ENCODE measurements around the gene ATG16L2. TPM values are rescaled to one million over a fixed set of nuclear protein-coding genes. Genes with fewer than 3 reads are reported as not detected.
"Not testable (repeated sequence)": the region's sequence is repeated elsewhere in the genome, so short reads cannot be mapped to it uniquely, and the experiment has no call there.

ATG16L2 gene
- total RNA-seq, 3 donors from 2014 or later (not counting 1 experiment from before 2014, with no cell fraction given): 172 to 190 (median 179) TPM

DNA sequence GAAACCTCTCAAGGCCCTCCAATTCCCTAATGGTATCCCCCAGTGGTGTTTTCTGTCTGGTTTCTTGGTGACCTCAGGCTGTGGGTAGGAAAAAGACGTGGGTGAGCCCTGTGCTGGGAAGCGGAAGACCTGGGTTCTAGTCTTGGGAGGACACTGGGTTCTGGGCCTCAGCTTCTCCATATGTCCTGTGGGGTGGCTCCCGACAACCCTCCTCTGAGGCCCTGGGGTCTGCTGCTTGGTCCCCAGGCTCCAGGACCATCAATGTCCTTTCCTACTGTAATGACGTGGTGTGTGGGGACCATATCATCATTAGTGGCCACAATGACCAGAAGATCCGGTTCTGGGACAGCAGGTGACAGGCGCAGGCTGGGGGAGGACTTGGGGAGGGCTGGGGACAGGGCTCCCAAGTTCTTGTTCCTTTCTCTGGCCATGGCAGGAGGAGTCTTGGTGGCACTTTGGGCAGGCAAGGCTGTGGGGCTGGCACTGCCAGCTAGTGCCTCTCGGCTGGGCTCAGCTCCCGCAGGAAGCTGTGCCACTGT is 12.8 kb downstream of the ATG16L2 start:
- no peak for DNase-seq
- Histone ChIP-seq H3K9me3 (ENCODE audit: control insufficient read depth, insufficient read depth, low read length) (no peaks in the 10 kb centered on the region), H3K27me3 (ENCODE audit: control insufficient read depth, insufficient read depth, low read length) (no peaks in the 10 kb centered on the region), H3K4me1 (ENCODE audit: control insufficient read depth, insufficient read depth, low read length) (peaks cover 26% of the 10 kb centered on the region), H3K4me3 (ENCODE audit: low read length) (no peak overlapping the region), H3K27ac (ENCODE audit: low read length) (peak overlapping the region; percentile 74), H3K36me3 (ENCODE audit: control insufficient read depth, insufficient read depth, low read length) (peaks cover 55% of the 10 kb centered on the region)
- whole genome bisulfite sequencing (ENCODE audit: insufficient coverage): 92% methylated on average over 8 of the region's 8 CpGs
- ATAC-seq: no peak
- Mint-ChIP-seq H3K4me1 (peaks cover 13 to 41% of the 10 kb centered on the region in 2 donors), H3K9me3 (no peaks in the 10 kb centered on the region), H3K4me3 (no peak overlapping the region), H3K27ac (peak overlapping the region; percentile 93 to 95), H3K36me3 (no peaks in the 10 kb centered on the region), H3K27me3 (ENCODE audit: low read depth in 2 of 2) (no peaks in the 10 kb centered on the region)
- intact Hi-C loops (cut with micrococcal nuclease): no loop called here
- TF ChIP-seq, protein P1, sequence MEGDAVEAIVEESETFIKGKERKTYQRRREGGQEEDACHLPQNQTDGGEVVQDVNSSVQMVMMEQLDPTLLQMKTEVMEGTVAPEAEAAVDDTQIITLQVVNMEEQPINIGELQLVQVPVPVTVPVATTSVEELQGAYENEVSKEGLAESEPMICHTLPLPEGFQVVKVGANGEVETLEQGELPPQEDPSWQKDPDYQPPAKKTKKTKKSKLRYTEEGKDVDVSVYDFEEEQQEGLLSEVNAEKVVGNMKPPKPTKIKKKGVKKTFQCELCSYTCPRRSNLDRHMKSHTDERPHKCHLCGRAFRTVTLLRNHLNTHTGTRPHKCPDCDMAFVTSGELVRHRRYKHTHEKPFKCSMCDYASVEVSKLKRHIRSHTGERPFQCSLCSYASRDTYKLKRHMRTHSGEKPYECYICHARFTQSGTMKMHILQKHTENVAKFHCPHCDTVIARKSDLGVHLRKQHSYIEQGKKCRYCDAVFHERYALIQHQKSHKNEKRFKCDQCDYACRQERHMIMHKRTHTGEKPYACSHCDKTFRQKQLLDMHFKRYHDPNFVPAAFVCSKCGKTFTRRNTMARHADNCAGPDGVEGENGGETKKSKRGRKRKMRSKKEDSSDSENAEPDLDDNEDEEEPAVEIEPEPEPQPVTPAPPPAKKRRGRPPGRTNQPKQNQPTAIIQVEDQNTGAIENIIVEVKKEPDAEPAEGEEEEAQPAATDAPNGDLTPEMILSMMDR (IDR thresholded peaks at IDR 0.05): no peak

DNA sequence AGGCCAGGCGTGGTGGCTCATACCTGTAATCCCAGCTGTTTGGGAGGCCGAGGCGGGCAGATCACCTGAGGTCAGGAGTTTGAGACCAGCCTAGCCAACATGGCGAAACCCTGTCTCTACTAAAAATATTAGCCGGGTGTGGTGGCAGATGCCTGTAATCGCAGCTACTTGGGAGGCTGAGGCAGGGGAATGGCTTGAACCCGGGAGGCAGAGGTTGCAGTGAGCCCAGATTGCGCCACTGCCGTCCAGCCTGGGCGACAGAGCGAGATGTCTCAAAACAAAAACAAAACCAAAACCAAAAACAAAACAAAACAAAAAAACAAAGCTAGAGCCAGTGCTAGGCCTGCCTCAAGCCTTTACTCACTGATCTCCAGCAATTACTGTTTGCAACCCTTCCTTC is 13.4 kb downstream of the ATG16L2 start:
- H3K36me3 Mint-ChIP-seq: not testable (repeated sequence)
- peak overlapping the region; percentile 74 for H3K27ac ChIP-seq (ENCODE audit: low read length)

DNA sequence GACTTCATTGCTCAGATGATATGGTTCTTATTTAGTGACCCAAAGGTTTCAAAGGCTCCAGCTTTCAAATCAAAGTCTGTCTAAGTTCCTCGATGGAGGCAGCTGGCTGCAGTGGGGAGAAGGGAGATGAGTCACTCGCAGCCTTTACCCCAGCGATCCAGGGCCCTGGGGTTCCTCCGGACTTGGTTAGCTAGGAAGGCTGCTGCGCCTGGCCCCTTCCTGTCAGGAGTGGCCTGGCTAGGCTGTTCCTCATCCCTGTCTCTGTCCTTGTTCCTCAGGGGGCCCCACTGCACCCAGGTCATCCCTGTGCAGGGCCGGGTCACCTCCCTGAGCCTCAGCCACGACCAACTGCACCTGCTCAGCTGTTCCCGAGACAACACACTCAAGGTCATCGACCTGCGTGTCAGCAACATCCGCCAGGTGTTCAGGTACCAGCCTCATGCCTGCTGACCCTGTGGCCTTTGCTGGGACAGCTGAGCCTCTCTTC is 13.9 kb downstream of the ATG16L2 start:
- H3K4me3 Mint-ChIP-seq: peak overlapping the region; percentile 64
- peak overlapping the region; percentile 74 for H3K27ac ChIP-seq (ENCODE audit: low read length)
- H3K27me3 ChIP-seq (ENCODE audit: control insufficient read depth, insufficient read depth, low read length): no peaks in the 10 kb centered on the region
- 76% methylated on average over 11 of the region's 11 CpGs for WGBS (ENCODE audit: insufficient coverage)
- H3K4me1 Mint-ChIP-seq: peaks cover 13 to 41% of the 10 kb centered on the region in 2 donors
- H3K27me3 Mint-ChIP-seq (ENCODE audit: low read depth in 2 of 2): no peaks in the 10 kb centered on the region
- intact Hi-C loops (cut with micrococcal nuclease): no loop called here
- H3K36me3 Mint-ChIP-seq: no peaks in the 10 kb centered on the region
- no peaks in the 10 kb centered on the region for H3K9me3 ChIP-seq (ENCODE audit: control insufficient read depth, insufficient read depth, low read length)
- H3K27ac Mint-ChIP-seq: peak overlapping the region; percentile 93 to 95
- H3K4me3 ChIP-seq (ENCODE audit: low read length): no peak overlapping the region
- peaks cover 47% of the 10 kb centered on the region for H3K36me3 ChIP-seq (ENCODE audit: control insufficient read depth, insufficient read depth, low read length)
- ATAC-seq: peak; percentile 35 to 77 (median 58)
- no peaks in the 10 kb centered on the region for H3K9me3 Mint-ChIP-seq
- peaks cover 20% of the 10 kb centered on the region for H3K4me1 ChIP-seq (ENCODE audit: control insufficient read depth, insufficient read depth, low read length)
- TF ChIP-seq, protein P1 (IDR thresholded peaks at IDR 0.05): no peak
- no peak for DNase-seq

More for the DNA sequence above, 13.4 kb downstream of the ATG16L2 start:
- H3K4me3 Mint-ChIP-seq: peak overlapping the region; percentile 64
- H3K27me3 Mint-ChIP-seq (ENCODE audit: low read depth in 2 of 2); H3K9me3 ChIP-seq (ENCODE audit: control insufficient read depth, insufficient read depth, low read length); H3K9me3 Mint-ChIP-seq; H3K27me3 ChIP-seq (ENCODE audit: control insufficient read depth, insufficient read depth, low read length); H3K4me3 ChIP-seq (ENCODE audit: low read length); intact Hi-C loops (cut with micrococcal nuclease): not testable (repeated sequence)
- ATAC-seq (peak; percentile 79 to 88 (median 85)), DNase-seq (peak in 1 of 2 donors; percentile 38)
- peaks cover 13 to 41% of the 10 kb centered on the region in 2 donors for H3K4me1 Mint-ChIP-seq
- WGBS (ENCODE audit: insufficient coverage): 70% methylated on average over 10 of the region's 11 CpGs
- Histone ChIP-seq H3K36me3 (ENCODE audit: control insufficient read depth, insufficient read depth, low read length) (peaks cover 51% of the 10 kb centered on the region), H3K4me1 (ENCODE audit: control insufficient read depth, insufficient read depth, low read length) (peaks cover 22% of the 10 kb centered on the region)
- H3K27ac Mint-ChIP-seq: peak overlapping the region; percentile 93 to 95

DNA sequence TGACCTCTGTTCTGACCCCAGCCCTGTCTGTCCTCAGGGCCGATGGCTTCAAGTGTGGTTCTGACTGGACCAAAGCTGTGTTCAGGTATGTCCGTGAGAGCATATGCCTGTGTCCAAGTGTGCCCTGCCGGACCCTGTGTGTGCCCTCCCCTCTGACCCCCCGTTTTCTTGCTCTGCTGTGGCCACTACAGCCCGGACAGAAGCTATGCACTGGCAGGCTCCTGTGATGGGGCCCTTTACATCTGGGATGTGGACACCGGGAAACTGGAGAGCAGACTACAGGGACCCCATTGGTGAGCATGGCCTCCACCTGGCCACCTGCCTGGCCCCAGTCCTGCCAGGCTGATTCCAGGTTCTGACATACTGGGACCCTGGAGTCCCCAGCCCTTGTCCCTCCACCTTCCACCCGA is 14.5 kb downstream of the ATG16L2 start:
- H3K4me1 Mint-ChIP-seq: peaks cover 13 to 37% of the 10 kb centered on the region in 2 donors
- intact Hi-C loops (cut with micrococcal nuclease): no loop called here
- H3K27me3 ChIP-seq (ENCODE audit: control insufficient read depth, insufficient read depth, low read length): no peaks in the 10 kb centered on the region
- H3K36me3 ChIP-seq (ENCODE audit: control insufficient read depth, insufficient read depth, low read length): peaks cover 41% of the 10 kb centered on the region
- no peaks in the 10 kb centered on the region for H3K36me3 Mint-ChIP-seq
- TF ChIP-seq, protein P1 (IDR thresholded peaks at IDR 0.05): no peak
- peak overlapping the region; percentile 93 to 95 for H3K27ac Mint-ChIP-seq
- H3K4me3 Mint-ChIP-seq: no peak overlapping the region
- peak overlapping the region; percentile 74 for H3K27ac ChIP-seq (ENCODE audit: low read length)
- no peaks in the 10 kb centered on the region for H3K9me3 ChIP-seq (ENCODE audit: control insufficient read depth, insufficient read depth, low read length)
- no peaks in the 10 kb centered on the region for H3K9me3 Mint-ChIP-seq
- H3K4me1 ChIP-seq (ENCODE audit: control insufficient read depth, insufficient read depth, low read length): peaks cover 20% of the 10 kb centered on the region
- no peak for ATAC-seq
- DNase-seq: no peak
- H3K27me3 Mint-ChIP-seq (ENCODE audit: low read depth in 2 of 2): no peaks in the 10 kb centered on the region
- 94% methylated on average over 7 of the region's 7 CpGs for WGBS (ENCODE audit: insufficient coverage)
- no peak overlapping the region for H3K4me3 ChIP-seq (ENCODE audit: low read length)

Measured in natural killer cell (primary cell).